ENCODE data around the gene GOLGA6B.

GRCh38 chr15:72616491-72617210, 37.8 kb upstream of the GOLGA6B start:
- TF ChIP-seq CTCF (IDR thresholded peaks at IDR 0.05; ENCODE audit: low read depth, low read length) (no peak), EZH2phosphoT487 (IDR thresholded peaks at IDR 0.05; ENCODE audit: low read depth) (no peak)

All from OCI-LY3 (cell line).